ENCODE measurements around the gene DCLRE1B.

Gene DCLRE1B

GRCh38 chr1:113945329-113945728, 40.2 kb downstream of the DCLRE1B start:
- H3K4me1 ChIP-seq (ENCODE audit: control insufficient read depth, insufficient read depth, low read length): peaks cover 19% of the 10 kb centered on the region; the same call in 1 of the 2 replicates
- no peaks in the 10 kb centered on the region for H3K9me3 ChIP-seq (ENCODE audit: control insufficient read depth, insufficient read depth, low read depth, low read length)
- ChIA-PET CTCF (interaction anchor here (0.7 kb wide), 1 partner anchor 1503 kb away, joined by 3 read pairs; no protein-coding TSS in a partner anchor), POLR2A (no interaction called here)
- no peak for TF ChIP-seq ZNF664 (tag by site-specific recombination; IDR thresholded peaks at IDR 0.05)
- no peak for TF ChIP-seq ZNF121 (tag by site-specific recombination; IDR thresholded peaks at IDR 0.05)
- TF ChIP-seq ZNF580 (tag by site-specific recombination; IDR thresholded peaks at IDR 0.05): no peak
- peak; percentile 67 for TF ChIP-seq SETDB1 (IDR thresholded peaks at IDR 0.05; ENCODE audit: insufficient read length, low read length)
- 0 out of 2 replicates have a peak, but pooled peaks have one; percentile 28 for TF ChIP-seq TRIM28 (IDR thresholded peaks at IDR 0.05; ENCODE audit: borderline replicate concordance, low read length)
- no peak for TF ChIP-seq MEIS1 (CRISPR knock-in tag; IDR thresholded peaks at IDR 0.05; ENCODE audit: borderline replicate concordance)
- TF ChIP-seq ZNF558 (tag by site-specific recombination; IDR thresholded peaks at IDR 0.05): 0 out of 2 replicates have a peak, but pooled peaks have one; percentile 9
- no peak for TF ChIP-seq ZNF549 (tag by site-specific recombination; IDR thresholded peaks at IDR 0.05)
- TF ChIP-seq ZNF132 (tag by site-specific recombination; IDR thresholded peaks at IDR 0.05; ENCODE audit: borderline replicate concordance): no peak
- no peak for TF ChIP-seq ZNF239 (tag by site-specific recombination; IDR thresholded peaks at IDR 0.05)
- TF ChIP-seq ZNF19 (tag by site-specific recombination; IDR thresholded peaks at IDR 0.05; ENCODE audit: low read depth): no peak
- no peak for TF ChIP-seq ELK4 (IDR thresholded peaks at IDR 0.05; ENCODE audit: borderline replicate concordance, low read depth, low read length)
- no peak for TF ChIP-seq ZNF610 (tag by site-specific recombination; IDR thresholded peaks at IDR 0.05; ENCODE audit: borderline replicate concordance)
- no peak for TF ChIP-seq ZNF266 (tag by site-specific recombination; IDR thresholded peaks at IDR 0.05; ENCODE audit: low read depth)
- peaks cover 18 to 30% of the 10 kb centered on the region in 2 experiments for H3K36me3 ChIP-seq (ENCODE audit: control insufficient read depth in 2 of 2, insufficient read depth in 1 of 2, low read length in 2 of 2)
- H3K4me3 ChIP-seq (ENCODE audit: low read depth, low read length): no peak overlapping the region
- H3K27ac ChIP-seq (ENCODE audit: extremely low read depth, low read depth, low read length): no peak overlapping the region

DNA sequence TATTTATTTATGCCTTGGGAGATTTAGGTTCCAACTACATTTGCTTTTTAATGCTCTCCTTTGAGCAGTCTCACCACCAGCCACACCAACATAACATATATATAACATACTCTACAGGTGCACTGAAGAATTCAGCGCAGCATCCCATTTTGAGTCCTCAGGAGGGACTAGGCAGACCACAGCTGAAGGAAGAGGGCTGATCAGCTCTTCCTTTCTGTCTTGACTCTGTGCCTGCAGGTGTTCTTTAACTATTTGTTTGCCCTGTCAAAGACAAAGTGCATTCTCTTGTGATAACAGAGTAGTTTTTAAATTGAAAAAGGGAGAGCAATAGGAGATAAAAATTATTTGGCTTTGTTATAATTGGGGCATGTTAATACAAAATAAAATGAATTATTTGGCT, 41.0 kb downstream of the DCLRE1B start:
- peaks cover 19% of the 10 kb centered on the region; the same call in 1 of the 2 replicates for H3K4me1 ChIP-seq (ENCODE audit: control insufficient read depth, insufficient read depth, low read length)
- CTCF ChIA-PET: interaction anchor here (1.3 to 1.6 kb wide), 3 partner anchors 16 to 33 kb away, joined by 4 to 5 read pairs (median 5); partner anchors contain the start of gene OLFML3
- POLR2A ChIA-PET: interaction anchor here (0.9 to 1.4 kb wide), 2 partner anchors 16 to 17 kb away, joined by 5 to 6 read pairs; partner anchors contain the start of gene HIPK1
- no peak overlapping the region for H3K27ac ChIP-seq (ENCODE audit: extremely low read depth, low read depth, low read length)
- H3K36me3 ChIP-seq (ENCODE audit: control insufficient read depth in 2 of 2, insufficient read depth in 1 of 2, low read length in 2 of 2): peaks cover 18 to 23% of the 10 kb centered on the region in 2 experiments
- TF ChIP-seq ZNF830 (tag by site-specific recombination; IDR thresholded peaks at IDR 0.05; ENCODE audit: low read depth) (no peak), ZNF558 (tag by site-specific recombination; IDR thresholded peaks at IDR 0.05) (no peak), KLF7 (tag by site-specific recombination; IDR thresholded peaks at IDR 0.05; ENCODE audit: borderline replicate concordance) (no peak), ZNF654 (tag by site-specific recombination; IDR thresholded peaks at IDR 0.05; ENCODE audit: low read depth) (no peak)
- TF ChIP-seq, protein P1, sequence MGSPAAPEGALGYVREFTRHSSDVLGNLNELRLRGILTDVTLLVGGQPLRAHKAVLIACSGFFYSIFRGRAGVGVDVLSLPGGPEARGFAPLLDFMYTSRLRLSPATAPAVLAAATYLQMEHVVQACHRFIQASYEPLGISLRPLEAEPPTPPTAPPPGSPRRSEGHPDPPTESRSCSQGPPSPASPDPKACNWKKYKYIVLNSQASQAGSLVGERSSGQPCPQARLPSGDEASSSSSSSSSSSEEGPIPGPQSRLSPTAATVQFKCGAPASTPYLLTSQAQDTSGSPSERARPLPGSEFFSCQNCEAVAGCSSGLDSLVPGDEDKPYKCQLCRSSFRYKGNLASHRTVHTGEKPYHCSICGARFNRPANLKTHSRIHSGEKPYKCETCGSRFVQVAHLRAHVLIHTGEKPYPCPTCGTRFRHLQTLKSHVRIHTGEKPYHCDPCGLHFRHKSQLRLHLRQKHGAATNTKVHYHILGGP (tag by site-specific recombination; IDR thresholded peaks at IDR 0.05): no peak
- TF ChIP-seq, protein P2, sequence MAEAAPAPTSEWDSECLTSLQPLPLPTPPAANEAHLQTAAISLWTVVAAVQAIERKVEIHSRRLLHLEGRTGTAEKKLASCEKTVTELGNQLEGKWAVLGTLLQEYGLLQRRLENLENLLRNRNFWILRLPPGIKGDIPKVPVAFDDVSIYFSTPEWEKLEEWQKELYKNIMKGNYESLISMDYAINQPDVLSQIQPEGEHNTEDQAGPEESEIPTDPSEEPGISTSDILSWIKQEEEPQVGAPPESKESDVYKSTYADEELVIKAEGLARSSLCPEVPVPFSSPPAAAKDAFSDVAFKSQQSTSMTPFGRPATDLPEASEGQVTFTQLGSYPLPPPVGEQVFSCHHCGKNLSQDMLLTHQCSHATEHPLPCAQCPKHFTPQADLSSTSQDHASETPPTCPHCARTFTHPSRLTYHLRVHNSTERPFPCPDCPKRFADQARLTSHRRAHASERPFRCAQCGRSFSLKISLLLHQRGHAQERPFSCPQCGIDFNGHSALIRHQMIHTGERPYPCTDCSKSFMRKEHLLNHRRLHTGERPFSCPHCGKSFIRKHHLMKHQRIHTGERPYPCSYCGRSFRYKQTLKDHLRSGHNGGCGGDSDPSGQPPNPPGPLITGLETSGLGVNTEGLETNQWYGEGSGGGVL (tag by site-specific recombination; IDR thresholded peaks at IDR 0.05): no peak
- H3K9me3 ChIP-seq (ENCODE audit: control insufficient read depth, insufficient read depth, low read depth, low read length): no peaks in the 10 kb centered on the region
- H3K4me3 ChIP-seq (ENCODE audit: low read depth, low read length): no peak overlapping the region

Measured in HEK293 (cell line).